Activated T-cell treated with anti-CD3 and anti-CD28 coated beads, Interleukin-2, amount 50 U/mL, for 4 hours (primary cell): ENCODE data around the gene GET4. TPM values are rescaled to one million over a fixed set of nuclear protein-coding genes. Genes with fewer than 3 reads are reported as not detected.
"Not testable (repeated sequence)": the region's sequence is repeated elsewhere in the genome, so short reads cannot be mapped to it uniquely, and the experiment has no call there.

Experiments used
- ATAC-seq, 2 donors: fragments of 200-7000 bp; cut with Tn5 transposase; one replicate each; pipeline ENCODE4 v1.10.0; 2021
- DNase-seq: peaks from one replicate; pipeline ENCODE4 v3.0.0-alpha.2; 2020
- H3K27me3 Mint-ChIP-seq: one replicate; pipeline ENCODE4 v1.8.0; 2021; ENCODE audit warnings: low read depth, mixed read lengths
- H3K36me3 Mint-ChIP-seq: one replicate; pipeline ENCODE4 v1.8.0; 2022; ENCODE audit warnings: mixed read lengths; ENCODE audit not compliant: insufficient read depth
- H3K4me1 Mint-ChIP-seq: one replicate; pipeline ENCODE4 v1.8.0; 2021; ENCODE audit warnings: low read depth, mixed read lengths
- H3K4me3 Mint-ChIP-seq: one replicate; pipeline ENCODE4 v1.8.0; 2021; ENCODE audit warnings: mild to moderate bottlenecking, moderate library complexity, mixed read lengths
- H3K9me3 Mint-ChIP-seq: one replicate; pipeline ENCODE4 v1.8.0; 2021; ENCODE audit warnings: mixed read lengths
- total RNA-seq, 3 donors: library from RNA; stranded (reverse); gene quantifications; one replicate each; pipeline ENCODE4 v1.2.1, GENCODE V29; 2021

The GET4 gene
- total RNA-seq, 3 donors from 2014 or later, result 47.9 to 55.3 (median 52.1) TPM

GRCh38 chr7:901388-902154 lies 25.2 kb downstream of the GET4 start:
- H3K36me3 Mint-ChIP-seq, result peaks cover 2% of the 10 kb centered on the region
- peak; percentile 35 to 48 for ATAC-seq
- H3K4me1 Mint-ChIP-seq, result no peaks in the 10 kb centered on the region
- H3K4me3 Mint-ChIP-seq, result no peak overlapping the region
- H3K27me3 Mint-ChIP-seq, result no peaks in the 10 kb centered on the region
- no peaks in the 10 kb centered on the region for H3K9me3 Mint-ChIP-seq
- no peak for DNase-seq

DNA sequence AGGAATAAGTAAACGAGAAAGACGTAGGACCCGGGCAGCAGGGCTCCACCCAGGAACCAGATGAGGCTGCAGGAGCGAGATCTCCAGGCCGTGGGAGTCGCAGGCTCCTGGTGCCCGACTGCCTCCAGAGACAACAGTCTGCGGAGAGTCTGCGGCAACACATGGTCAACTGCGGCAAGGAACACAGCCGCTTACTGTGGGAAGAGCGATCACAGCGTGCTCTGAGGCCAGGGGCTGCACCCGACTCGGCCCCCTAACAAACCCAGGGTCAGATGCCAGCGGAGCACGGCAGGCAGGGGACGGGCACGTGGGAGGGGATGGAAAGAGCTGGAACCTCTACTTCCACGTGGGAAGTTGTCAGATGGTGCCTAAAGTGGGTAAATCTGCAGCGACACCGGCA lies 26.6 kb downstream of the GET4 start:
- no peaks in the 10 kb centered on the region for H3K4me1 Mint-ChIP-seq

DNA sequence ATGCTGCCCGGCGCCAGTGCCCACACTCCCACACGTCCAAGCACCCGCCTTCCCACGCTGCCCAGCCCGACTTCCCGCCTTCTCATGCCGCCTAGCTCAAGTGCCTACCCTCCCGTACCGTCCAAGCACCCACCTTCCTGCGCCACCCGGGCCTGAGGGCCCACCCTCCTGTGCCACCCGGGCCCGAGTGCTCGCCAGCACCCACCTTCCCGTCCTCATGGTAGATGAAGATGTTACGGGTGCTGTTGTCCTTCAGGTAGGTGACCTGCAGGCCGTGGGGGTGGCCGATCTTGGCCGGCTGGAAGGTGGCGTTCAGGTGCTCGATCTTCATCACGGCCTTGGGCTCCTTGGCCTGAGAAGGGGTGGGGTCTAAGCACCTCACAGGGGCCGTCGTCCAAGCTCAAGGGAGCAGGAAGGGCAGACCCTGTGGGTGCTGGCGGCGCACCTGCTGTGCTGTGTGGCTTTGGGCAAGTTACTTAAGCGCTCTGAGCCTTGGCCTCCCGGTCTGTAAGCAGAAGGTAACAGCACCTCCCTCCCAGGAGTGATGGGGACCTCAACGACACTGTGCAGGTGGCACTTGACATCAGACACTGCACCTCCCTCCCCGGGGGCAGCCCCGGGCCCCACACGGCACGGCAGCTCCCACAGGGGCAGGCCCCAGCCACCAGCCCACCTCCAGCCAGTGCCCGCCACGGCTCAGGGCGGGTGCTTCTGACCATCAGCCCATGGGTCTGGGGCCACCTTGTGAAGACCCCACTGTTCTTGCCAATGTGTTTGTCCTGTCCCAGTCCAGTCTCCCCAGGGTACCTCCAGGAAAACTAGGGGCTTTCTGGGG lies 27.8 kb downstream of the GET4 start:
- no peaks in the 10 kb centered on the region for H3K27me3 Mint-ChIP-seq
- DNase-seq, result no peak

More for the DNA sequence above, 26.6 kb downstream of the GET4 start:
- H3K9me3 Mint-ChIP-seq, result no peaks in the 10 kb centered on the region
- ATAC-seq (no peak), DNase-seq (no peak)
- H3K27me3 Mint-ChIP-seq, result no peaks in the 10 kb centered on the region
- H3K4me3 Mint-ChIP-seq, result no peak overlapping the region
- H3K36me3 Mint-ChIP-seq, result no peaks in the 10 kb centered on the region

GRCh38 chr7:904847-905246 lies 28.5 kb downstream of the GET4 start:
- no peak overlapping the region for H3K4me3 Mint-ChIP-seq
- no peak for ATAC-seq
- DNase-seq, result no peak

More for the DNA sequence above, 27.8 kb downstream of the GET4 start:
- Mint-ChIP-seq H3K4me1 (no peaks in the 10 kb centered on the region), H3K4me3 (no peak overlapping the region), H3K36me3 (no peaks in the 10 kb centered on the region), H3K9me3 (no peaks in the 10 kb centered on the region)
- no peak for ATAC-seq

GRCh38 chr7:906776-907157 lies 30.4 kb downstream of the GET4 start:
- H3K27me3 Mint-ChIP-seq, result no peaks in the 10 kb centered on the region
- H3K9me3 Mint-ChIP-seq, result no peaks in the 10 kb centered on the region
- DNase-seq, result no peak
- peaks cover 10% of the 10 kb centered on the region for H3K4me1 Mint-ChIP-seq
- no peak overlapping the region for H3K4me3 Mint-ChIP-seq
- no peak for ATAC-seq
- H3K36me3 Mint-ChIP-seq, result no peaks in the 10 kb centered on the region

More at GRCh38 chr7:904847-905246, 28.5 kb downstream of the GET4 start:
- no peaks in the 10 kb centered on the region for H3K9me3 Mint-ChIP-seq
- H3K4me1 Mint-ChIP-seq, result peaks cover 3% of the 10 kb centered on the region
- H3K36me3 Mint-ChIP-seq, result no peaks in the 10 kb centered on the region
- no peaks in the 10 kb centered on the region for H3K27me3 Mint-ChIP-seq

DNA sequence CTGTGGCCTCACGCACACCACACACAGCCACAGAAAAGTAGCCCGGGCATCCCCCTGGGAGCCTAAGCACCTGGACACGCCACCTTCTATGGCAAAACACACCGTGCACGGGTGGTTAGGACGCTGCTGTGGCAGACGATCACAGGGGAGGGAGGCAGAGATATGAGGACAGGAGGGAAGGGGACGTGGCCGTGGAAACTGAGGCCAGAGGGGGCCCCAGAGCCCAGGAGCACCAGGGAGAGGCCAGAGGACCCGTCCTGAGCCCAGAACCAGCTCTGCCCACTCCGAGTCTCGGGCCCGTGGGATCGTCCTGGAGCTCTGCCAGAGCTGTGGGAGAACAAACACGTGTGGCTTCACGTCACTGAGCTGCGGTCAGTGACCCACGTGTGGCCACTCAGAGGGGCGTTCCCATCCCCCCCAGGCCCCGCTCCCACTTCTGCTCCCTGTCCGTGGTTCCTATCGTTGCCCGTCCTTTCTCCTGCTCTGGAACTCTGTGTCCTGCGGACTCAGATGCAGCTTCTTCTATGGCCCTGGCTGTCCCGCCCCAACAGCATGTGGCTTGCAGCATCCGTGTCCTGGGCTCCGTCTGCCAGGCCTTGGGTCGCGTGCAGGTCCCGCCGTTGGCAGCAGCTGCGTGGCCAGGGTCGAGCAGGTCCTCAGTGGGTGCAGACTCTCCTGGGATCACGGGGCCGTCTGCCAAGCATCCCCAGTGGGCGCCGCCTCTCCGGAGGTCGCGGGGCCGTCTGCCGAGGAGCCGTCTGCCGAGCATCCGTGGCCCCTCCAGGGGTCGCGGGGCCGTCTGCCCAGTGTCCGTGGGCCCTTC lies 31.0 kb downstream of the GET4 start:
- H3K4me1 Mint-ChIP-seq, result peaks cover 10% of the 10 kb centered on the region
- H3K27me3 Mint-ChIP-seq, result no peaks in the 10 kb centered on the region
- H3K36me3 Mint-ChIP-seq, result no peaks in the 10 kb centered on the region
- H3K4me3 Mint-ChIP-seq, result no peak overlapping the region
- ATAC-seq (no peak), DNase-seq (no peak)
- H3K9me3 Mint-ChIP-seq, result no peaks in the 10 kb centered on the region

GRCh38 chr7:908159-908581 lies 31.8 kb downstream of the GET4 start:
- no peaks in the 10 kb centered on the region for H3K36me3 Mint-ChIP-seq
- no peaks in the 10 kb centered on the region for H3K9me3 Mint-ChIP-seq
- DNase-seq (no peak), ATAC-seq (peak in 1 of 2 donors; percentile 4)
- no peak overlapping the region for H3K4me3 Mint-ChIP-seq
- H3K4me1 Mint-ChIP-seq, result peaks cover 10% of the 10 kb centered on the region
- H3K27me3 Mint-ChIP-seq, result no peaks in the 10 kb centered on the region

DNA sequence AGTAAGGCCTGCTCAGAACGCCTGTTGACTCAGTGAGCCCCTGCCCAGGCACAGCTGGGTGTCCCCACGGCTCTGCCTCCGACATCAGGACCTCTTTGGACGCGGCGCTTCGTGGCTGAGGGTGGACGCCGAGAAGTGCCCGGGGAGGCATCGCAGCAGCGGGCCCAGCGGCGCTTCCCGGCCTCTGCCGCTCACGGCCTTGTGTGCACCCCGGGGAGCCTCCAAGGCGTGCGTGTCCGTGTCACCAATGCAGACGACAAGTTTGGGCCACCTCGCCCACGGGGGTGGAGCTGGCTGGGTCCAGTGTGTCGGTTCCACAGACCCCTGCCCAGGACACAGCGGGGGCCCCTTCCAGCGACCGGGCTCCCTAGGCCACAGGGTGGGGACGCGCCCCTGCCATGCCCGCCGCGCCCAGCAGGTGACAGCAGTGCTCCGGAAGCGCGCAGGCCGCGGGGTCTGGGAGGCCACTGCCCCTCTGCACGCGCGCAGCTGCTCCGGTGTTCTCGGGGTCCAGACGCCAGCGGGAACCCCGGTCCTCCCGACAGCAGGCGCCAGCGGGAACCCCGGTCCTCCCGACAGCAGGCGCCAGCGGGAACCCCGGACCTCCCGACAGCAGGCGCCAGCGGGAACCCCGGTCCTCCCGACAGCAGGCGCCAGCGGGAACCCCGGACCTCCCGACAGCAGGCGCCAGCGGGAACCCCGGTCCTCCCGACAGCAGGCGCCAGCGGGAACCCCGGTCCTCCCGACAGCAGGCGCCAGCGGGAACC lies 32.4 kb downstream of the GET4 start:
- peak; percentile 70 for DNase-seq
- peak overlapping the region; percentile 51 for H3K4me3 Mint-ChIP-seq
- H3K4me1 Mint-ChIP-seq, H3K36me3 Mint-ChIP-seq, H3K9me3 Mint-ChIP-seq, H3K27me3 Mint-ChIP-seq: not testable (repeated sequence)
- ATAC-seq, result peak; percentile 80 to 87

- DNase-seq, result no peak
- H3K9me3 Mint-ChIP-seq, result no peaks in the 10 kb centered on the region
Measured at GRCh38 chr7:909358-910329, 33.3 kb downstream of the GET4 start.

GRCh38 chr7:910441-910861 lies 34.1 kb downstream of the GET4 start:
- H3K27me3 Mint-ChIP-seq, result no peaks in the 10 kb centered on the region
- DNase-seq (no peak), ATAC-seq (peak; percentile 28 to 36)
- peaks cover 10% of the 10 kb centered on the region for H3K4me1 Mint-ChIP-seq
- no peaks in the 10 kb centered on the region for H3K36me3 Mint-ChIP-seq
- H3K9me3 Mint-ChIP-seq, result no peaks in the 10 kb centered on the region
- H3K4me3 Mint-ChIP-seq, result peak overlapping the region; percentile 57

More at GRCh38 chr7:909358-910329, 33.3 kb downstream of the GET4 start:
- H3K36me3 Mint-ChIP-seq, result no peaks in the 10 kb centered on the region
- peaks cover 10% of the 10 kb centered on the region for H3K4me1 Mint-ChIP-seq
- ATAC-seq, result peak; percentile 15 to 29
- no peaks in the 10 kb centered on the region for H3K27me3 Mint-ChIP-seq
- H3K4me3 Mint-ChIP-seq, result peak overlapping the region; percentile 57

DNA sequence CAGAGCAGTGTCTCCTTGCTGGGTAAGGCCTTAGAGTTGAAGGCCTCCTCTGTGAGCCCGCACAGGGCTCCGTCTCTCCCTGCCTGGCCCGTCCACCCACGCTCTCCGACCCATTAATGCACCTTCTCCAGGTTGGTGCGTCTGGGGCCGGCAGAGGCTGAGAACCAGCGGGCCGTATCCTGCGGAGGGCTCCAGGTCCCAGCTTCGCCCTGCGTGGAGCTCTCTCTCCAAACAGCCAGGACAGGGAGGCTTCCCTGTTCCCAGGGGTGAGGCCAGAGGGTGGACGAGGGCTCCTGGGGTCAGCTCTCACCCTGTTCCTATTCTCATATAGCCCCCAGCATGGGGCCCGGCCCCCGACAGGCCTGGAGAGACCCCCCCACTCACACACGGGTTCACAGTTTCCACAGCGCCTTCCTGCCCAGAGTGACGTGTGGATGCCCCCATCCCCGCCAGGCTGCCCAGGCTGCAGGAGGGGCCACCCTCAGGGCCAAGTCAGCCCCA lies 34.6 kb downstream of the GET4 start:
- Mint-ChIP-seq H3K27me3 (no peaks in the 10 kb centered on the region), H3K4me3 (no peak overlapping the region), H3K4me1 (peaks cover 12% of the 10 kb centered on the region), H3K9me3 (no peaks in the 10 kb centered on the region), H3K36me3 (no peaks in the 10 kb centered on the region)
- DNase-seq (no peak), ATAC-seq (no peak)

DNA sequence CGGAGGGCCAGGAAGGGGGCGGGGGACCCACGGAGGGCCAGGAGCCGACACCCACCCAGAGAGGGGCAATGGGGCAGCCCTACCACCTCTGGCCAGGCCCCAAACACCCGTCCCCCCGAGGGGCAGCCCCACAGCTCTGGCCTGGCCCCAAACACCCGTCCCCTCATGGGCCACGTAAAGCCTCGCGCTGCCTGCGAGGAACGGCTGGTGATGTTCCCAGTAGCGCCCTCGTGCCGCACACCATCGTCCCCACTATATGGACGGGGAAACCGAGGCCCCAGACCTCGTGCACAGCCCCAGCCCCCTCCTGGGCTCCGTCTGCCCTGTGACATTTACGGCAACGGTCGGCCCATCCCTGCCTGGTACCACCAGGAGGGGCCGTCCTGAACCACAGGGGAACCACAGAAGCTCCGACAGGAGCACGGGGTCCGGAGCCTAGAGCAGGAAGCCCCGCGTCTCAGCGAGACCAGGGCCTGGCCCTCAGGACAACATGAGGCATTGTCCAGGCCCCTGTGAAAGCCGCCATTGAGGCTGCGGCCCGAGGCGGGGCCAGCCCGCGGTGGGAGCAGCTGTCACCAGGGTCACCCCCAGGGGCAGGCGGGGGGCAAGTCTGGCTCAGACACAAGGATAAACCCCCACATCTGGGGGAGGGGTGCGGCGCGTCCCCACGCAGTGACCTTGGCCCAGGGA lies 35.6 kb downstream of the GET4 start:
- Mint-ChIP-seq H3K4me3 (no peak overlapping the region), H3K4me1 (peaks cover 16% of the 10 kb centered on the region), H3K27me3 (no peaks in the 10 kb centered on the region), H3K9me3 (no peaks in the 10 kb centered on the region), H3K36me3 (no peaks in the 10 kb centered on the region)
- DNase-seq (no peak), ATAC-seq (no peak)
